Measurements from ENCODE around the gene ZNF687.
"Not testable (repeated sequence)": the region's sequence is repeated elsewhere in the genome, so short reads cannot be mapped to it uniquely, and the experiment has no call there.

ZNF687 gene

GRCh38 chr1:151265446-151266236 is 16.5 kb upstream of the ZNF687 start:
- Mint-ChIP-seq H3K27ac (ENCODE audit: low read depth) (no peak overlapping the region), H3K27me3 (no peaks in the 10 kb centered on the region), H3K4me1 (no peaks in the 10 kb centered on the region), H3K36me3 (ENCODE audit: insufficient read depth) (peaks cover 46% of the 10 kb centered on the region), H3K4me3 (no peak overlapping the region), H3K9me3 (no peaks in the 10 kb centered on the region)
- ATAC-seq (replicated peaks; ENCODE audit: extremely low read depth, poor library complexity, severe bottlenecking) (no peak), DNase-seq (ENCODE audit: low spot score in 2 of 2) (no peak)

GRCh38 chr1:151266315-151266714 is 15.8 kb upstream of the ZNF687 start:
- H3K27me3 Mint-ChIP-seq, result no peaks in the 10 kb centered on the region
- H3K36me3 Mint-ChIP-seq (ENCODE audit: insufficient read depth), result peaks cover 47% of the 10 kb centered on the region
- no peak overlapping the region for H3K4me3 Mint-ChIP-seq
- H3K9me3 Mint-ChIP-seq, result no peaks in the 10 kb centered on the region
- no peaks in the 10 kb centered on the region for H3K4me1 Mint-ChIP-seq
- H3K27ac Mint-ChIP-seq (ENCODE audit: low read depth), result no peak overlapping the region
- no peak for ATAC-seq (replicated peaks; ENCODE audit: extremely low read depth, poor library complexity, severe bottlenecking)
- DNase-seq (ENCODE audit: low spot score in 2 of 2), result no peak

- no peak for ATAC-seq (replicated peaks; ENCODE audit: extremely low read depth, poor library complexity, severe bottlenecking)
- no peak overlapping the region for H3K27ac Mint-ChIP-seq (ENCODE audit: low read depth)
- no peak for DNase-seq (ENCODE audit: low spot score in 2 of 2)
- no peak overlapping the region for H3K4me3 Mint-ChIP-seq
- H3K36me3 Mint-ChIP-seq (ENCODE audit: insufficient read depth), result peaks cover 49% of the 10 kb centered on the region
- H3K27me3 Mint-ChIP-seq, result no peaks in the 10 kb centered on the region
- no peaks in the 10 kb centered on the region for H3K4me1 Mint-ChIP-seq
- H3K9me3 Mint-ChIP-seq, result no peaks in the 10 kb centered on the region
These were observed 15.3 kb upstream of the ZNF687 start for GRCh38 chr1:151266821-151267220.

GRCh38 chr1:151267760-151268159 is 14.3 kb upstream of the ZNF687 start:
- ATAC-seq (replicated peaks; ENCODE audit: extremely low read depth, poor library complexity, severe bottlenecking) (no peak), DNase-seq (ENCODE audit: low spot score in 2 of 2) (no peak)
- H3K4me3 Mint-ChIP-seq, result no peak overlapping the region
- H3K9me3 Mint-ChIP-seq, result no peaks in the 10 kb centered on the region
- no peaks in the 10 kb centered on the region for H3K4me1 Mint-ChIP-seq
- H3K27me3 Mint-ChIP-seq, result no peaks in the 10 kb centered on the region
- no peak overlapping the region for H3K27ac Mint-ChIP-seq (ENCODE audit: low read depth)
- H3K36me3 Mint-ChIP-seq (ENCODE audit: insufficient read depth), result peaks cover 44% of the 10 kb centered on the region

GRCh38 chr1:151273924-151274466 is 8.1 kb upstream of the ZNF687 start:
- Mint-ChIP-seq H3K27ac (ENCODE audit: low read depth) (no peak overlapping the region), H3K4me3 (no peak overlapping the region), H3K27me3 (no peaks in the 10 kb centered on the region), H3K4me1 (peaks cover 6% of the 10 kb centered on the region), H3K36me3 (ENCODE audit: insufficient read depth) (peaks cover 14% of the 10 kb centered on the region), H3K9me3 (no peaks in the 10 kb centered on the region)
- DNase-seq (ENCODE audit: low spot score in 2 of 2) (no peak), ATAC-seq (replicated peaks; ENCODE audit: extremely low read depth, poor library complexity, severe bottlenecking) (no peak)

GRCh38 chr1:151275341-151275740 is 6.8 kb upstream of the ZNF687 start:
- not testable (repeated sequence) for H3K4me1 Mint-ChIP-seq; H3K27ac Mint-ChIP-seq (ENCODE audit: low read depth); H3K4me3 Mint-ChIP-seq; H3K27me3 Mint-ChIP-seq; DNase-seq (ENCODE audit: low spot score in 2 of 2); ATAC-seq (replicated peaks; ENCODE audit: extremely low read depth, poor library complexity, severe bottlenecking); H3K36me3 Mint-ChIP-seq (ENCODE audit: insufficient read depth); H3K9me3 Mint-ChIP-seq

- no peaks in the 10 kb centered on the region for H3K27me3 Mint-ChIP-seq
- peaks cover 12% of the 10 kb centered on the region for H3K36me3 Mint-ChIP-seq (ENCODE audit: insufficient read depth)
- no peak for ATAC-seq (replicated peaks; ENCODE audit: extremely low read depth, poor library complexity, severe bottlenecking)
- no peak overlapping the region for H3K4me3 Mint-ChIP-seq
- no peaks in the 10 kb centered on the region for H3K9me3 Mint-ChIP-seq
- DNase-seq (ENCODE audit: low spot score in 2 of 2), result no peak
- no peak overlapping the region for H3K27ac Mint-ChIP-seq (ENCODE audit: low read depth)
- H3K4me1 Mint-ChIP-seq, result peaks cover 17% of the 10 kb centered on the region
These were observed 4.8 kb upstream of the ZNF687 start for GRCh38 chr1:151277249-151277648.

- DNase-seq (ENCODE audit: low spot score in 2 of 2) (peak; percentile 95), ATAC-seq (replicated peaks; ENCODE audit: extremely low read depth, poor library complexity, severe bottlenecking) (peak; percentile 40)
- Mint-ChIP-seq H3K27ac (ENCODE audit: low read depth) (peak overlapping the region; percentile 91), H3K9me3 (no peaks in the 10 kb centered on the region), H3K27me3 (no peaks in the 10 kb centered on the region), H3K4me1 (peaks cover 38% of the 10 kb centered on the region), H3K4me3 (peak overlapping the region; percentile 91), H3K36me3 (ENCODE audit: insufficient read depth) (peaks cover 23% of the 10 kb centered on the region)
These were observed 702 bp upstream of the ZNF687 start for GRCh38 chr1:151281225-151281968.

- Mint-ChIP-seq H3K4me1 (peaks cover 39% of the 10 kb centered on the region), H3K9me3 (no peaks in the 10 kb centered on the region), H3K27me3 (no peaks in the 10 kb centered on the region), H3K36me3 (ENCODE audit: insufficient read depth) (peaks cover 28% of the 10 kb centered on the region), H3K4me3 (peak overlapping the region; percentile 91), H3K27ac (ENCODE audit: low read depth) (peak overlapping the region; percentile 62)
- DNase-seq (ENCODE audit: low spot score in 2 of 2) (peak in 1 of 2 donors; percentile 19), ATAC-seq (replicated peaks; ENCODE audit: extremely low read depth, poor library complexity, severe bottlenecking) (no peak)
These were observed 1.0 kb downstream of the ZNF687 start for GRCh38 chr1:151282883-151283725.

GRCh38 chr1:151284013-151284577 is 2.0 kb downstream of the ZNF687 start:
- no peak for DNase-seq (ENCODE audit: low spot score in 2 of 2)
- Mint-ChIP-seq H3K4me1 (peaks cover 49% of the 10 kb centered on the region), H3K27ac (ENCODE audit: low read depth) (peak overlapping the region; percentile 62), H3K27me3 (no peaks in the 10 kb centered on the region), H3K9me3 (no peaks in the 10 kb centered on the region), H3K4me3 (peak overlapping the region; percentile 91), H3K36me3 (ENCODE audit: insufficient read depth) (peaks cover 34% of the 10 kb centered on the region)
- ATAC-seq (replicated peaks; ENCODE audit: extremely low read depth, poor library complexity, severe bottlenecking), result no peak

GRCh38 chr1:151286619-151287340 is 4.7 kb downstream of the ZNF687 start:
- DNase-seq (ENCODE audit: low spot score in 2 of 2) (no peak), ATAC-seq (replicated peaks; ENCODE audit: extremely low read depth, poor library complexity, severe bottlenecking) (no peak)
- no peak overlapping the region for H3K4me3 Mint-ChIP-seq
- no peak overlapping the region for H3K27ac Mint-ChIP-seq (ENCODE audit: low read depth)
- no peaks in the 10 kb centered on the region for H3K9me3 Mint-ChIP-seq
- peaks cover 47% of the 10 kb centered on the region for H3K4me1 Mint-ChIP-seq
- H3K36me3 Mint-ChIP-seq (ENCODE audit: insufficient read depth), result peaks cover 34% of the 10 kb centered on the region
- no peaks in the 10 kb centered on the region for H3K27me3 Mint-ChIP-seq

All from central memory CD8-positive, alpha-beta T cell (primary cell).